ENCODE measurements around the gene NDNF. TPM values are rescaled to one million over a fixed set of nuclear protein-coding genes. Genes with fewer than 3 reads are reported as not detected.

NDNF gene
- total RNA-seq, 3 donors from 2014 or later = 2.2 to 5.1 (median 2.6) TPM

DNA sequence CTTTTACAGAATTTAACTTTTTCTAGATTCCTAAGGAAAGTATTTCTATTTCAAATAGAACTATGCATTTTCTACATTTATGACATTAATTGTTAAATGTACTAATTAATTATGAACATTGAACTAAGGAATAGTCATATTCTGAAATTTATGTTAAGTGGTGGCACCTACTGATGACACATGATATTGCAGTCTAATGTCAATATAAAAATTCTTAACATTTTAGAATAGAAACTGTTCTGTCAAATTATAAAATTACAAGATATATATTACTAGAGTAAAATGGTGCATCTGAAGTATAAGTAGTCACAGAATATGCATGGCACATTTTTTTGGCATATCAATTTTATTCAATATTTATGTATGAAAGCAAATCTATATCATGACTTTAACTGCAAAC, 40.2 kb upstream of the NDNF start:
- Histone ChIP-seq H3K4me3 (no peak overlapping the region), H3K9me3 (no peaks in the 10 kb centered on the region), H3K4me1 (no peaks in the 10 kb centered on the region), H3K27ac (no peak overlapping the region), H3K36me3 (no peaks in the 10 kb centered on the region), H3K27me3 (no peaks in the 10 kb centered on the region)
- intact Hi-C loops (cut with DNase I; ENCODE audit: low total_unique reads) = no loop called here
- no peak for TF ChIP-seq POLR2A (IDR thresholded peaks at IDR 0.05)
- TF ChIP-seq, protein P1, sequence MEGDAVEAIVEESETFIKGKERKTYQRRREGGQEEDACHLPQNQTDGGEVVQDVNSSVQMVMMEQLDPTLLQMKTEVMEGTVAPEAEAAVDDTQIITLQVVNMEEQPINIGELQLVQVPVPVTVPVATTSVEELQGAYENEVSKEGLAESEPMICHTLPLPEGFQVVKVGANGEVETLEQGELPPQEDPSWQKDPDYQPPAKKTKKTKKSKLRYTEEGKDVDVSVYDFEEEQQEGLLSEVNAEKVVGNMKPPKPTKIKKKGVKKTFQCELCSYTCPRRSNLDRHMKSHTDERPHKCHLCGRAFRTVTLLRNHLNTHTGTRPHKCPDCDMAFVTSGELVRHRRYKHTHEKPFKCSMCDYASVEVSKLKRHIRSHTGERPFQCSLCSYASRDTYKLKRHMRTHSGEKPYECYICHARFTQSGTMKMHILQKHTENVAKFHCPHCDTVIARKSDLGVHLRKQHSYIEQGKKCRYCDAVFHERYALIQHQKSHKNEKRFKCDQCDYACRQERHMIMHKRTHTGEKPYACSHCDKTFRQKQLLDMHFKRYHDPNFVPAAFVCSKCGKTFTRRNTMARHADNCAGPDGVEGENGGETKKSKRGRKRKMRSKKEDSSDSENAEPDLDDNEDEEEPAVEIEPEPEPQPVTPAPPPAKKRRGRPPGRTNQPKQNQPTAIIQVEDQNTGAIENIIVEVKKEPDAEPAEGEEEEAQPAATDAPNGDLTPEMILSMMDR (IDR thresholded peaks at IDR 0.05) = no peak
- no peak for TF ChIP-seq POLR2AphosphoS5 (IDR thresholded peaks at IDR 0.05)
- DNase-seq (ENCODE audit: low spot score in 2 of 2) = no peak

GRCh38 chr4:121108557-121108956, 36.2 kb upstream of the NDNF start:
- intact Hi-C loops (cut with DNase I; ENCODE audit: low total_unique reads) = no loop called here
- H3K9me3 ChIP-seq = no peaks in the 10 kb centered on the region
- no peak overlapping the region for H3K27ac ChIP-seq
- TF ChIP-seq POLR2AphosphoS5 (IDR thresholded peaks at IDR 0.05) = no peak
- TF ChIP-seq POLR2A (IDR thresholded peaks at IDR 0.05) = no peak
- TF ChIP-seq, protein P1 (IDR thresholded peaks at IDR 0.05) = no peak
- DNase-seq (ENCODE audit: low spot score in 2 of 2) = no peak
- H3K4me1 ChIP-seq = no peaks in the 10 kb centered on the region
- H3K36me3 ChIP-seq = no peaks in the 10 kb centered on the region
- H3K27me3 ChIP-seq = no peaks in the 10 kb centered on the region
- H3K4me3 ChIP-seq = no peak overlapping the region

DNA sequence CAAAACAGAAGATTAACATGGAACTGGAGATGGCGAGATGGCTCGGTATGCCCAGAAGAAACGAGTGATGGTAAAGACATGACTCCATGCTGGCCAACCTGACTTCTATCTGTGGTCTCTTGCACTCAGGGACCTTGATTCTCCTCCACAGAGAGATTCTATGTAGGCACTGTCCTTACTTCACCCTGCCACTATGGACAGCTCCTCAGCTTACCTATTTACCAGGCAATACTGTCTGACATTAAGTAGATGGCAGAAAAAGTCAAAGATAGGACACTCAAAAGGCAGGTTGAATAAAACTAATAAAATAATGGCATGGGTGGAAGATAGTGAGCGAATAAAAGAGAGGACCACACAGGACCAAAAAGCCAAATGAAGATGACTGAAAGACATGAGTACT, 35.2 kb upstream of the NDNF start:
- intact Hi-C loops (cut with DNase I; ENCODE audit: low total_unique reads) = no loop called here
- TF ChIP-seq, protein P1 (IDR thresholded peaks at IDR 0.05) = no peak
- TF ChIP-seq POLR2AphosphoS5 (IDR thresholded peaks at IDR 0.05) (no peak), POLR2A (IDR thresholded peaks at IDR 0.05) (no peak)
- no peak overlapping the region for H3K4me3 ChIP-seq
- H3K27ac ChIP-seq = no peak overlapping the region
- H3K36me3 ChIP-seq = no peaks in the 10 kb centered on the region
- no peaks in the 10 kb centered on the region for H3K9me3 ChIP-seq
- no peaks in the 10 kb centered on the region for H3K4me1 ChIP-seq
- H3K27me3 ChIP-seq = no peaks in the 10 kb centered on the region
- DNase-seq (ENCODE audit: low spot score in 2 of 2) = no peak

- intact Hi-C loops (cut with DNase I; ENCODE audit: low total_unique reads) = no loop called here
- Histone ChIP-seq H3K27me3 (no peaks in the 10 kb centered on the region), H3K36me3 (no peaks in the 10 kb centered on the region), H3K4me1 (no peaks in the 10 kb centered on the region), H3K9me3 (no peaks in the 10 kb centered on the region), H3K27ac (no peak overlapping the region), H3K4me3 (no peak overlapping the region)
- no peak for DNase-seq (ENCODE audit: low spot score in 2 of 2)
- no peak for TF ChIP-seq POLR2A (IDR thresholded peaks at IDR 0.05)
- no peak for TF ChIP-seq POLR2AphosphoS5 (IDR thresholded peaks at IDR 0.05)
- TF ChIP-seq, protein P1 (IDR thresholded peaks at IDR 0.05) = no peak
Measured at GRCh38 chr4:121100093-121100775, 27.9 kb upstream of the NDNF start.

DNA sequence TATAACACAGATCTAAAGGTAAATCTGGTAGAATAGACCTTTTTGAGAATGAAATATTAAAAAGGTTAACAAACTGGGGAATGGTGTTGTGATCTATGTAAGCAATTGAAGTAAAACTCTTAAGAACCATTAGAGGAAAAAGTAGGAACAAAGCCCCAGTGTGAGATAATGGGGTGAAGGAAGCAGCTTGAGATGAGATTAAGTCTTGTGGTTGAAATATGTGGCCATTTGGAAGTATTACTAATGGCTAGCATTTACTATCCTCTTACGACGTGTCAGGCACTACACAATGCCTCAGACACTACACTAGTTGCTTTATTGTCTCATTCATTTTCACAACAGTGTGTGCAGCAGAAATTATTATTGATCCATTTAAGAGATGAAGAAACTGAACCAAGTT, 25.9 kb upstream of the NDNF start:
- intact Hi-C loops (cut with DNase I; ENCODE audit: low total_unique reads) = no loop called here
- H3K9me3 ChIP-seq = no peaks in the 10 kb centered on the region
- H3K4me1 ChIP-seq = no peaks in the 10 kb centered on the region
- H3K4me3 ChIP-seq = no peak overlapping the region
- no peaks in the 10 kb centered on the region for H3K27me3 ChIP-seq
- no peaks in the 10 kb centered on the region for H3K36me3 ChIP-seq
- TF ChIP-seq POLR2AphosphoS5 (IDR thresholded peaks at IDR 0.05) (no peak), POLR2A (IDR thresholded peaks at IDR 0.05) (no peak)
- TF ChIP-seq, protein P1 (IDR thresholded peaks at IDR 0.05) = no peak
- DNase-seq (ENCODE audit: low spot score in 2 of 2) = no peak
- H3K27ac ChIP-seq = no peak overlapping the region
